NCI-H1092 (cell line): ENCODE results near the gene MICAL3.
A peak's percentile ranks its signal among the peaks of the same experiment; 100 is the strongest.
"Not testable (repeated sequence)": the region's sequence is repeated elsewhere in the genome, so short reads cannot be mapped to it uniquely, and the experiment has no call there.

Experiments
- DNase-seq: peaks from one replicate; lab custom pipeline; 2025; lab: John Stamatoyannopoulos, UW

The MICAL3 gene

GRCh38 chr22:18031695-18032454 lies 7.5 kb upstream of the MICAL3 start:
- DNase-seq: no peak

GRCh38 chr22:18029686-18030267 lies 5.4 kb upstream of the MICAL3 start:
- DNase-seq: no peak

GRCh38 chr22:18028817-18029527 lies 4.6 kb upstream of the MICAL3 start:
- no peak for DNase-seq

- DNase-seq: not testable (repeated sequence)
These were observed 1.5 kb upstream of the MICAL3 start for GRCh38 chr22:18025898-18026297.

- no peak for DNase-seq
These were observed 777 bp upstream of the MICAL3 start for GRCh38 chr22:18024956-18025720.

GRCh38 chr22:18023509-18024275 lies 669 bp downstream of the MICAL3 start:
- DNase-seq: peak; percentile 49

GRCh38 chr22:18022876-18023275 lies 1.5 kb downstream of the MICAL3 start:
- no peak for DNase-seq

- DNase-seq: no peak
These were observed 2.9 kb downstream of the MICAL3 start for GRCh38 chr22:18021431-18021830.

- not testable (repeated sequence) for DNase-seq
These were observed 3.6 kb downstream of the MICAL3 start for GRCh38 chr22:18020743-18021142.

- no peak for DNase-seq
These were observed 10.4 kb downstream of the MICAL3 start for GRCh38 chr22:18013947-18014346.

- DNase-seq: no peak
These were observed 10.9 kb downstream of the MICAL3 start for GRCh38 chr22:18013436-18013835.

- DNase-seq: no peak
These were observed 11.8 kb downstream of the MICAL3 start for GRCh38 chr22:18012531-18012930.

- DNase-seq: no peak
These were observed 14.1 kb downstream of the MICAL3 start for GRCh38 chr22:18010266-18010665.

- DNase-seq: no peak
These were observed 16.2 kb downstream of the MICAL3 start for GRCh38 chr22:18008136-18008535.

- no peak for DNase-seq
These were observed 19.0 kb downstream of the MICAL3 start for GRCh38 chr22:18005201-18005926.

- not testable (repeated sequence) for DNase-seq
These were observed 22.5 kb downstream of the MICAL3 start for GRCh38 chr22:18001894-18002315.

GRCh38 chr22:18001040-18001893 lies 23.1 kb downstream of the MICAL3 start:
- peak; percentile 97 for DNase-seq

GRCh38 chr22:18000441-18001039 lies 23.8 kb downstream of the MICAL3 start:
- no peak for DNase-seq

GRCh38 chr22:17999851-18000250 lies 24.5 kb downstream of the MICAL3 start:
- no peak for DNase-seq
